Coronary artery (tissue), 2 donors: Measurements from ENCODE around the gene EXOC6B.

Experiments
- DNase-seq: peaks from one replicate; pipeline ENCODE4 v3.0.0-alpha.2; 2017; ENCODE audit warnings: low spot score
- H3K27ac ChIP-seq, 2 donors: fragments of 200-600 bp; sonication (generic); one replicate each; pipeline ENCODE4 v1.5.1; 2016 to 2019
- H3K4me3 ChIP-seq: fragments of 200-600 bp; sonication (generic); 2 replicates; pipeline ENCODE4 v1.5.1; 2016; ENCODE audit warnings: mild to moderate bottlenecking, moderate library complexity
- TF ChIP-seq, protein P1 (sequence below): fragments of 200-600 bp; sonication (generic); IDR thresholded peaks from one replicate; pipeline ENCODE4 v1.5.1; 2019; ENCODE audit warnings: antibody characterized with exemption

EXOC6B gene

DNA sequence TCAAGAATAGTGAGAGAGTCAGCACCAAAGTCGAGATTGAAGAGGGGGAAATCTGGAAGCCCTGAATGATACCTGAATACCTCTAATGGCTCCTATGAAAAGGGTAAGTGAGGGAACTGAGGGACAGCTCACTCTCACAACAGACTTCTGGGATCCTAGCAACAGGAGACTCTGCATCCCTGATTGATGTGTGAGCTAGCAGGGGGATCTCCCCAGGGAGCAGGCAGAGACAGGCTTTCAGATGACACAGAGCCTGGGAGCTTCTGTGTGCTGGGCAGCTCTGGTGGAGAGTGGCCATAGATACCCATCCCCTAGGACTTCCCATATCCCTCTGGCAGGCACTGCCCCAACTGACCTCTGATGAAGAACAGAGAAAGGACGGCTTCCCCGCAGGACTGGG lies 206.2 kb downstream of the EXOC6B start:
- no peak overlapping the region for H3K27ac ChIP-seq
- TF ChIP-seq, protein P1, sequence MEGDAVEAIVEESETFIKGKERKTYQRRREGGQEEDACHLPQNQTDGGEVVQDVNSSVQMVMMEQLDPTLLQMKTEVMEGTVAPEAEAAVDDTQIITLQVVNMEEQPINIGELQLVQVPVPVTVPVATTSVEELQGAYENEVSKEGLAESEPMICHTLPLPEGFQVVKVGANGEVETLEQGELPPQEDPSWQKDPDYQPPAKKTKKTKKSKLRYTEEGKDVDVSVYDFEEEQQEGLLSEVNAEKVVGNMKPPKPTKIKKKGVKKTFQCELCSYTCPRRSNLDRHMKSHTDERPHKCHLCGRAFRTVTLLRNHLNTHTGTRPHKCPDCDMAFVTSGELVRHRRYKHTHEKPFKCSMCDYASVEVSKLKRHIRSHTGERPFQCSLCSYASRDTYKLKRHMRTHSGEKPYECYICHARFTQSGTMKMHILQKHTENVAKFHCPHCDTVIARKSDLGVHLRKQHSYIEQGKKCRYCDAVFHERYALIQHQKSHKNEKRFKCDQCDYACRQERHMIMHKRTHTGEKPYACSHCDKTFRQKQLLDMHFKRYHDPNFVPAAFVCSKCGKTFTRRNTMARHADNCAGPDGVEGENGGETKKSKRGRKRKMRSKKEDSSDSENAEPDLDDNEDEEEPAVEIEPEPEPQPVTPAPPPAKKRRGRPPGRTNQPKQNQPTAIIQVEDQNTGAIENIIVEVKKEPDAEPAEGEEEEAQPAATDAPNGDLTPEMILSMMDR = no peak
- no peak overlapping the region for H3K4me3 ChIP-seq
- no peak for DNase-seq

DNA sequence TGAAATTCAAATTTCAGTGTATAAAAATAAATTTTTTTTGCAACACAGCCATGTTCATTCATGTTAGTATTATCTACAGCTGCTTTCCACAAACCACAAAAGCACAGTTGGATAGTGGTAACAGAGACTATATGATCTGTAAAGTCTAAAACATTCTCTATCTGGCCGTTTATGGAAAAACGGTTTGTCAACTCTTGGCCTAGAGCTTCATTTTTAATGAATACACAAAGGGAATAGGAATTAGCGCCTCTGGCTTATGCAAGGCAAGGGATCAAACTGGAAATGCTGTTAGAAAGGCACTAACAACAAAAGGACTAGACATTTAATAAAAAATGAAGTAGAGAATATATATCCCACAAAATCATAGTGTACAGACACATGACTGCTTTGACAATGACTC lies 211.9 kb downstream of the EXOC6B start:
- DNase-seq = no peak
- TF ChIP-seq, protein P1 = no peak

DNA sequence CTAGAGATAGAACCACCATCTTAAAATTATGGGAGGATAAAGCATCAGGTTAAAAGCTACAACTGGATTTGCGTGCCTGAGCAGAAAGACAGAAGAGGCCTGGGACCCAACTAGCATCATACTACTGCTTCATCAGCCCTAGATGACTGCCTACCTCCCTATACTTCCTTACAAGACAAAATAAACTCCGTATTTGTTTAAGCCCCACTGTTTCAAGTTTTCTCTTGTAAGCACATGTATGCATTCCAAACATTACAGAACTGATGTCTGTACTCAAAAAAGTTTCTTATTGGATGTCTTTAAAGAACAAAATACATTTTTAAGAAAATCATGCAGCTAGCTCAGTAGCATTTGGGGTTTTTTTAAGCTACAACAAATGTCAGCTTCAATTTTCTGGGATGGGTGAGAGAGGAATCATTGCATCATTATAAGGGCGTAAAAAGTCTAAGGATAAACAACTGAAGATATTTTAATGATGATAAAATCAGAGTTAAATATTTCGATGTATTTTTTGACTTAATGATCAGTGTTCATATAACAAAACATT lies 213.1 kb downstream of the EXOC6B start:
- Histone ChIP-seq H3K4me3 (no peak overlapping the region), H3K27ac (no peak overlapping the region)
- TF ChIP-seq, protein P1 = no peak
- no peak for DNase-seq

More for the DNA sequence above, 211.9 kb downstream of the EXOC6B start:
- H3K27ac ChIP-seq = no peak overlapping the region
- H3K4me3 ChIP-seq = no peak overlapping the region

DNA sequence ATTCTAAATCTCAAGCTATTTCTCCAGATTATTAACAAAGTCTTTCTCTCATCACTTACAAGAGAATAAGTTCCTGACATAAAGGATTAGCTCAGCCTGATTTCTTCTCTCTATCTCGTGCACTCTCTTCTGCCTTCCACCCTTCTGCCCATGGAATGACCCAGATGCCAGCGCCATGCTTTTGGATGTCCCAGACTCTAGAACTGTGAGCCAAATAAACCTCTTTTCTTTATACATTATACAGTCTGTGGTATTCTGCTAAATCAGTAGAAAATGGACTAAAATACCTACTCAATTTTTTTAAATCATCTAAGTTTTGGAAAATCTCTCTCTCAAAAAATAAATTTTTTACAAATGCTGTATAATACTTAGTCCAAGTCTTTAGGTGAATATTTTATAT lies 218.6 kb downstream of the EXOC6B start:
- H3K27ac ChIP-seq = no peak overlapping the region
- no peak for DNase-seq
- TF ChIP-seq, protein P1 = no peak
- H3K4me3 ChIP-seq = no peak overlapping the region

GRCh38 chr2:72605836-72606442 lies 219.9 kb downstream of the EXOC6B start:
- TF ChIP-seq, protein P1 = peak; percentile 41
- no peak overlapping the region for H3K27ac ChIP-seq
- no peak overlapping the region for H3K4me3 ChIP-seq
- DNase-seq = no peak

DNA sequence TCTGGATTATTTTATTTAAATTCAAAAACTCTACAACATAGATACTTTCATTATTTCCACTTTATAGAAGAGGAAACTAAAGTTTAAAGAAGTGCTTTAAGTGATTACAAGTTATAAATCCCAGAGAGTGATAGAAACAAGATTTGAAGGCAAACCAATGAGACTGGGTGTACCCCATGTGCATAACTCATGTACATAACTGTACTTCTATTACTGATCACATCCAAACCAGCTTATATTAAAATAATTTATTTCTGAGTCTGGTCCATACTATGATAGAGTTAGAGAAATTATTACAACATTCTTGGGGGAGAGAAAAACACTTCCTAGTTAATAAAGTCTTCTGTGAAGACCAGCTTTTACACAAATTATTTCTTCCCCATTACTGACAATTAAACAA lies 221.4 kb downstream of the EXOC6B start:
- TF ChIP-seq, protein P1 = no peak
- H3K27ac ChIP-seq = no peak overlapping the region

DNA sequence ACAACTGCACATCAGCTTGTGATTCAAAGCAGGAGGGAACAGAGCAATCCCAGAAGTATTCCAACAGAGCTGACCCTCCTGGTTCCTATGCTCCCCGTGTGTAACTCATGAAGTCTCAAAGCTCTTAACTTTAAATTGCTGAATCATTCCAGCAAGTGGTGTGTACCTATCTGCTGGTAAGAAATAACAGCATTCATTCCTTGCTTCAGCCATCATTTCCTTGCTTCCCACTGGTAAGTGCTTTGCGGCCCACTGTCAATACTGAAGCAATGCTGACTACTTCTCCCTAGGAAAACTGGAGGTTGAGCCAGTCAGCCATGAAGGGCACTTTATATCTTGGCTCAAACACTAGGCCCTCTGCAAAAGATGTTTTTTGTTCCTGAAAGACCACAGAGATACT lies 222.4 kb downstream of the EXOC6B start:
- DNase-seq = no peak
- TF ChIP-seq, protein P1 = no peak
- no peak overlapping the region for H3K27ac ChIP-seq
- H3K4me3 ChIP-seq = no peak overlapping the region

More for the DNA sequence above, 221.4 kb downstream of the EXOC6B start:
- H3K4me3 ChIP-seq = no peak overlapping the region
- no peak for DNase-seq
